ENCODE measurements around the gene SCYL1. TPM values are rescaled to one million over a fixed set of nuclear protein-coding genes. Genes with fewer than 3 reads are reported as not detected.
"Not testable (repeated sequence)": the region's sequence is repeated elsewhere in the genome, so short reads cannot be mapped to it uniquely, and the experiment has no call there.

The SCYL1 gene
- total RNA-seq, 1 donor from 2014 or later: 74.4 TPM

DNA sequence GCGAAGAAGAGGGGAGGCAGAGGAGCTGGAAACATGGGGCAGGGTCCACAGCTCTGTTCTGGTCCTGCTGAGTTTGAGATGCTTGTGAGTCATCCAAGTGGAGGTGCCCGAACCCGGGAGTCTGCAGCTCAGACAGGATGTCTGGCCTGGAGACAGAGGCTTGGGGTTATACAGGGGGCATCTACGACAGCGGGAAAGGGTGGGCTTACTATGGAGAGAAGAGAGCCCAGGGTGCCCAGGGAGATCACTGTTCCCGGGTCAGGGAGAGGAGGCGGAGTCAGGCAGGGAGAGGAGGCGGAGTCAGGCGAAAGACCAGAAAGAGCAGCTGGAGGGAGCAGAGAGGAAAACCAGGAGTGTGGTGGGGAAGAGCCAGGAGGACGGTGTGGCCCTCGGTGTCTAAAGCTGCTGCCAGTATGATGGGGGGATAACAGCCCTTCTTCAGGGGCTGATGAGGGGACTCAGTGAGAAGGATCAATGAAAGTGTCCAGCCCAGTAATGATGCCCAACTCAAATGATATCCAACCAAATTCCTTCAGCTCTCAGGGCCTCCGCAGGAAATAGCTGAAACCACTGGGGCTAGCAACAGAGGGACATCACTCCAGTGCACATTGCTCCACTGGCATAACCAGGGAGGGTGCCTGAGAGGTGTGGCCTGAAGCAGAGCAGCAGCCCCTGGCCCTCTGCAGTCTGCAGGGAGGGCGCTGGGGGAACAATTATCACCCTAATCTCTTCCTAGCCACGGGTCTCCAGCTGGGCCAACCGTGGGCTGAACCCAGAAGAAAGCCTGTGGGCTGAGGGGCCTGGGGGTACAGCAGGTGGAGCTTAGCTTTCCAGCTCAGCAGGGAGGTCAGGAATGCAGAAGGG, 35.9 kb downstream of the SCYL1 start:
- H3K27ac ChIP-seq: peak overlapping the region; percentile 95
- no peaks in the 10 kb centered on the region for H3K36me3 ChIP-seq
- H3K9me3 ChIP-seq: no peaks in the 10 kb centered on the region
- DNase-seq (no peak), ATAC-seq (no peak)
- intact Hi-C loops (cut with DNase I): no loop called here
- H3K27me3 ChIP-seq: no peaks in the 10 kb centered on the region
- no peak overlapping the region for H3K4me3 ChIP-seq
- peaks cover 46% of the 10 kb centered on the region for H3K4me1 ChIP-seq
- TF ChIP-seq, protein P1, sequence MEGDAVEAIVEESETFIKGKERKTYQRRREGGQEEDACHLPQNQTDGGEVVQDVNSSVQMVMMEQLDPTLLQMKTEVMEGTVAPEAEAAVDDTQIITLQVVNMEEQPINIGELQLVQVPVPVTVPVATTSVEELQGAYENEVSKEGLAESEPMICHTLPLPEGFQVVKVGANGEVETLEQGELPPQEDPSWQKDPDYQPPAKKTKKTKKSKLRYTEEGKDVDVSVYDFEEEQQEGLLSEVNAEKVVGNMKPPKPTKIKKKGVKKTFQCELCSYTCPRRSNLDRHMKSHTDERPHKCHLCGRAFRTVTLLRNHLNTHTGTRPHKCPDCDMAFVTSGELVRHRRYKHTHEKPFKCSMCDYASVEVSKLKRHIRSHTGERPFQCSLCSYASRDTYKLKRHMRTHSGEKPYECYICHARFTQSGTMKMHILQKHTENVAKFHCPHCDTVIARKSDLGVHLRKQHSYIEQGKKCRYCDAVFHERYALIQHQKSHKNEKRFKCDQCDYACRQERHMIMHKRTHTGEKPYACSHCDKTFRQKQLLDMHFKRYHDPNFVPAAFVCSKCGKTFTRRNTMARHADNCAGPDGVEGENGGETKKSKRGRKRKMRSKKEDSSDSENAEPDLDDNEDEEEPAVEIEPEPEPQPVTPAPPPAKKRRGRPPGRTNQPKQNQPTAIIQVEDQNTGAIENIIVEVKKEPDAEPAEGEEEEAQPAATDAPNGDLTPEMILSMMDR (IDR thresholded peaks at IDR 0.05): no peak

DNA sequence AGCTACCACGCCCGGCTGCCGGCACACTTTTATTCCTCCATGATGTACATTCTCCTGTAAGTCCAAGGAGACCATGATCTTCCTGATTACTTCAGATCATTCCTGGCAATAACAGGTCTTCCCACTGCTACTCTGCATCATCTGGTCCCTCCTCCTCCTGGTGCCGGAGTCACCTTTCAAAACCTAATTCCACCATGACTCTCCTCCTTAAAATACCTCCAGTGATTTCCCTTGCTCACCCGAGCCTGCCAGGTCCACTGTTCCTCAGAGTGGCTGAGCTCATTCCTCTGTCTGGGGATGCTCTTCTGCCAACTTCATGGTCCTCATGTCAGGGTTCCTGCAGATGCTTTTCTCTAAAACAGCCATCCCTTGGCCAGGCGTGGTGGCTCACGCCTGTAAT, 37.1 kb downstream of the SCYL1 start:
- no peaks in the 10 kb centered on the region for H3K27me3 ChIP-seq
- H3K9me3 ChIP-seq: no peaks in the 10 kb centered on the region
- H3K27ac ChIP-seq: no peak overlapping the region
- TF ChIP-seq, protein P1 (IDR thresholded peaks at IDR 0.05): no peak
- no peaks in the 10 kb centered on the region for H3K36me3 ChIP-seq
- no peak for DNase-seq
- intact Hi-C loops (cut with DNase I): no loop called here
- H3K4me1 ChIP-seq: peaks cover 42% of the 10 kb centered on the region
- H3K4me3 ChIP-seq: no peak overlapping the region
- no peak for ATAC-seq

GRCh38 chr11:65562788-65563187, 37.9 kb downstream of the SCYL1 start:
- Histone ChIP-seq H3K4me1 (peaks cover 40% of the 10 kb centered on the region), H3K9me3 (no peaks in the 10 kb centered on the region), H3K36me3 (no peaks in the 10 kb centered on the region), H3K27ac (no peak overlapping the region), H3K27me3 (no peaks in the 10 kb centered on the region), H3K4me3 (no peak overlapping the region)
- intact Hi-C loops (cut with DNase I): no loop called here
- TF ChIP-seq, protein P1 (IDR thresholded peaks at IDR 0.05): no peak
- DNase-seq (no peak), ATAC-seq (no peak)

GRCh38 chr11:65563601-65564000, 38.7 kb downstream of the SCYL1 start:
- TF ChIP-seq, protein P1 (IDR thresholded peaks at IDR 0.05): no peak
- DNase-seq (no peak), ATAC-seq (no peak)
- intact Hi-C loops (cut with DNase I): no loop called here
- Histone ChIP-seq H3K27me3 (no peaks in the 10 kb centered on the region), H3K4me3 (no peak overlapping the region), H3K9me3 (no peaks in the 10 kb centered on the region), H3K4me1 (peaks cover 46% of the 10 kb centered on the region), H3K27ac (no peak overlapping the region), H3K36me3 (no peaks in the 10 kb centered on the region)

GRCh38 chr11:65564879-65565559, 40.1 kb downstream of the SCYL1 start:
- ATAC-seq; intact Hi-C loops (cut with DNase I); H3K4me3 ChIP-seq; H3K36me3 ChIP-seq; DNase-seq; H3K9me3 ChIP-seq; H3K27me3 ChIP-seq: not testable (repeated sequence)
- peak overlapping the region; percentile 61 for H3K27ac ChIP-seq
- H3K4me1 ChIP-seq: peaks cover 38% of the 10 kb centered on the region
